ENCODE results near the gene EEIG2. TPM values are rescaled to one million over a fixed set of nuclear protein-coding genes. Genes with fewer than 3 reads are reported as not detected.

Gene EEIG2
- total RNA-seq, 1 experiment from 2014 or later: 20.2 TPM

DNA sequence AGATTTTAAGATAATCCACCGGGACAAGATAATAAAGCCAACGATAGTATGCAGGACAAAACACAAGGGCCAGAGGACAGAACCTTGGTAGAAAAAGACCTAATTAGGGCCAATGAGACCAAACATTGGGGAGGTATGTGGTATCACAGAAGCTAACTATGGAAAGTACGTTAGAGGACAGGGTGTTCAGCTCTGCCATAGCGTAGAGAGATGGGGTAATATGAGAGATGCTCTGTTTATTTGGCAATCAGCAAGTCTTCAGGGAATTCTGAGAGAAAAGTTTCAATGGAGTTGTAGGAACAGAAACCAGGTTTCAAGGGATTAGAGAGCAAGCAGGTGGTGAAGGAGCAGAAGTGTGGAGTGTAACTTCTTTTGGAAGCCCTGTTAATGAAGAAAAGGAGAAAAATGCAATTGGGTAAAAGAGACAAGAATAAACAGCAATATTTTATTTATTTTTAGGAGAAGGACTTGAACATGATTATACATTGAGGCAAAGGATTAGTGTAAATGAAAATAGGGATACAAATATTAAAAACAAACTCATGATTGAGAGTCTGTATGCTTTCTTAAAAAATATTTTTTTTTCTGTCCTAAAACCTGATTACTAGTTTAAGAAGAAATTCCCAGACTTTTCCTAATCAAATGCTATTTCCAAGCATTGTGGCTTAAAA is 24.0 kb downstream of the EEIG2 start:
- DNase-seq (ENCODE audit: low spot score): no peak

DNA sequence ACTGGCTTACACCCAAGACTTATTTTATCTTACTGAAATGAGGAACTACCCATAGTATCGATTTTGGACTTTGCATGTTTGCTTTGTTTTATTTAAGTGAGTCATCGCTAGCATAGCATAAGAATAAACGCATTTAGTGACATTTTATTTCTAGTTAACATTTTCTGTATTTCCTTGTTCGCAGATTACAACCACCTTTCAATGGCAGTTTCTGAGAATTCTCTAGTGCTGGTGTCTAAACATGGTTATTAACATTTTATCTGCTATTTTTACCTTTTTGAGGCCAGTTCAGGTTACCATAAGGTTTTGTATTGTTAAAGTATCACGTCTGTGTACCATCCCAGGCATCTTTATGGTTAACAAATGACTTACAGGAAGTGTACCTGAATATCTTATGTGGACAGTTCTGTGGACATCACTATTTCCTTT is 24.5 kb downstream of the EEIG2 start:
- DNase-seq (ENCODE audit: low spot score): no peak

DNA sequence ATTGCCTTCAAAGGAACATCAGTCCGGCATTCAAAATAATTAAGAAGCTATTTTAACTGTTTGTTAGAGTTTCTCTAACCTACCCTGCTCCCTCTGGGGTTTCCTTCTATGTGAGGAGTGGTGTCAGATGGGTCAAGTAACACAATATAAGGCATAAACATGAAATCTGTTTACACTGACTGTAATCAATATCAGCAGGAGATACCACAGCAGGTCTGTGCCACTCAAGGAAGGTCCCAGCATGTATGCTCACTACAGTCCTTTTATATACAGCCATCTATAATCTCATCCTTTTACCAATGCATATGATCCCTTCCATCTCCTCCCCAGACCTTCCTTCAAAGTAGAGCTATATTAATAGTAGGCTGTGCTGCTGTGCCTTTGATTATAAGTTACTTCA is 25.4 kb downstream of the EEIG2 start:
- no peak for DNase-seq (ENCODE audit: low spot score)

GRCh38 chr1:108590441-108590840 is 30.5 kb downstream of the EEIG2 start:
- DNase-seq (ENCODE audit: low spot score): peak; percentile 14

DNA sequence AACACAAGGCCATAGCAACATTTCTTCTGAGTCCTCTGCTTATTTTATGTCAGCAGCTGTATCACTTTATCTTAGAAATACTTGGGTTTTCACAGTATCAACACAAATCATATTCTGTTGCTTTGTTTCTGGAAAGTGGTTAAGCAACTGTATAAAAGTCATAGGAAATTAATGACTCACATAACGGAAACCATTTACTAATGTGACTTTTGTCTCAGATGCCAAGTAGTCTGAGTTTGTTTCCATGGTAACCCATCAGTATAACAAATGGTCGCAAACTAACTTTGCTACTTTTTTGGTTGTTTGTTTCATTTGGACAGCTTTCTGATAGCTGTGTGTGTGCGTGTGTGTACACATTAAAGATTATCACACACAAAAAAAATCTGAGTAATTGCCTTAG is 31.1 kb downstream of the EEIG2 start:
- peak; percentile 78 for DNase-seq (ENCODE audit: low spot score)

GRCh38 chr1:108591466-108591865 is 31.6 kb downstream of the EEIG2 start:
- no peak for DNase-seq (ENCODE audit: low spot score)

GRCh38 chr1:108592030-108592759 is 32.3 kb downstream of the EEIG2 start:
- no peak for DNase-seq (ENCODE audit: low spot score)

GRCh38 chr1:108593448-108593847 is 33.5 kb downstream of the EEIG2 start:
- no peak for DNase-seq (ENCODE audit: low spot score)

DNA sequence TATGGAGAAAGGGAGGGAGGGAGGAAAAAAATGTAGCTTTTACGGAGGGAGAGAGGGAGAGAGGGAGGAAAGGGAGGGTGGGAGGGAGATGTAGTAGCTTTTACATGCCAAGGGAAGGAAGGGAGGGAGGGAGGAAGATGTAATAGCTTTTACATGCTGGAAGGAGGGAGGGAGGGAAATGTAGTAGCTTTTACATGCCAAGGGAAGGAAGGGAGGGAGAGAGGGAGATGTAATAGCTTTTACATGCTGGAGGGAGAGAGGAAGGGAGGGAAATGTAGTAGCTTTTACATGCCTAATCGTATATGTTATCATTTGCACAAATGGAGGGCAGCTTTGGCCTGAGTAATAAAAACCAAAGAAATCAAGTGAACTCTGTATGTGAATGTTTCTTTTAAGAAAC is 35.6 kb downstream of the EEIG2 start:
- DNase-seq (ENCODE audit: low spot score): no peak

DNA sequence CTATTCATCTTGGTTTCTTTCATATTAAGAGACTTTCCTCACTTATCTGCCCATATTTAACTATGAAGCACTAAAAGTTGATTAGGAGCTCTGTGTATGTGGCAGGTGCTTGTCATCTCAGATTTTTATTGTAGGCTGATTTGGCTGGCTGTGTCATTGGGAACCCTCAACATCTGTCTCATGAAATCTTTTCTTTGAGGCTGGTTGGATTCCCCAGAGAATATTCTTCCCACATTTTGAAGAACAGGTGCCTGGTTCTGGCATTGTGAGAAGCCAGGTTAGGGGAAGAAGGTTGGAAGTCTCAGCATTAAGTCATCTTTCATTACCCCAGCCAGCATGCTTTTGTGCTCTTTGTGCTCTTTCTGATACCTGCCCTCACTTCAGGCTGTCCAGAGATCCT is 37.1 kb downstream of the EEIG2 start:
- DNase-seq (ENCODE audit: low spot score): no peak

DNA sequence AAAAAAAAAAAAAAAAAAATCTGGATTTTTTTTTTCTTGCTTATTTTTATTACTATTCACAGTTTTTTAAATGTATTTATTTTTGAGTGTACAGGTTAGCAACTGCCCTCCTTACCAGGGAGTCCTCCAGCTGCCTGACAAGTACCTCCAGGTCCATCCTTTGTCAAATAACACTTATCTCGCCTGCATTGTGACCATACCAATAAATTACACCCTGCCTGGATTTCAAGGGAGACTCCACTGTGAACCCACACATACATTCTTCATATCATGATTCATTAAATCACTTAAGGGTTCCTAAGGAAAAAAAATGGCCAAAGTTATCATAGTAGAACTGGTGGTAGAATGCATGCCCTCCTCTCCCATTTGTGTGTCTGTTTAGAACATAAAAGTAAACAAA is 38.4 kb downstream of the EEIG2 start:
- no peak for DNase-seq (ENCODE audit: low spot score)

DNA sequence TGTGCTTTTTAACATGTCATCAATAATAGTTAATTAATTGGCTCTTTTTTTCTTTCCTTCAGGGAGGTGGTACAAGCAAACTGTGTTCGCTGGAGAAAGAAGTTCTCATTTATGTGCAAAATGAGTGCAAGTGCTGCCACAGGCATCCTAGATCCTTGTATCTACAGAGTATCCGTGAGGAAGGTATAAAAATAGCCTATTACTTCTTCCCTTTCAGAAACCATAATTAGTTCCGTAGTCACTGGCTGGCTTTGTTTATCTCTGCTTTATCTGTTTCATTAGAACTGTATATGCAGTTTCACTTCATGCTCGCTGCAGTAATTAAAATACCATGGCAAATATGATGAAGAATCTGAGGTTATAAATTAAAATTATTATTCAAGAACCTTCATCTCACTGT is 40.6 kb downstream of the EEIG2 start:
- no peak for DNase-seq (ENCODE audit: low spot score)

GRCh38 chr1:108601708-108602410 is 42.0 kb downstream of the EEIG2 start:
- DNase-seq (ENCODE audit: low spot score): no peak

DNA sequence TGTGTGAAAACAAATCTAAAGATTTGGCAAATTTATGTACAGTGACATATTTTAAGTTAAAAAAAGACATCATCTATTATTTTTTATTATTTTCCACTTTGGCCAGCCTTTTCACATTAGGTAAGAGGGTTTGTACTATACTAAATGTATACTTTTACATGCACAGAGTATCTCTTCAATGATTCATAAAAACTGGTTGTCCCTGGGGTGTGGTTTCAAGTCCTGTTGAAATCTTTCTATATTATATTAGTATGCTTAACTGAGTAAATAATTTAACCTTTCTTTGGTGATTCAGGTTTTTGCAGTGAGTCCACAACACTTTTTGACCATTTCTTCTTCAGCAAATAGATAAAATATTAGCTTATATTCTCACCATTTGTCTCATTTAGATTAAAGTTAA is 45.7 kb downstream of the EEIG2 start:
- DNase-seq (ENCODE audit: low spot score): no peak

DNA sequence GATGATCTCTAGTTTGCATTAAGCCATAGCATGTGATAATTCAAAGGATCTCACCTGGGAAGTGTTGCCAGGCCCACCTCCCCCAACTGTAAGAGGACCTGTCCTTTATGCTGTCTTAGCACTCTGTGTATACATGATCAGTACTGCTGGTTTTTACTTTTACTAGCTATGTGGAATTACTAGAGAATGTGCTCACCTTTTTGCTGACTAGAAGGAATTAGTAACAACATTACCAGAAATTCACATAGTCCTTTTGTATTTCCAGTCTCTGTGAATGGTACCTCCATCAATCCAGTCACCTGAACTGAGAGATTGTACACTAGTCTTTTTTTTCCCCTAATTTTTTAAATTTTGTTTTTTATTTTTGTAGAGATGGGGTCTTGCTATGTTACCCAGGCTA is 46.6 kb downstream of the EEIG2 start:
- no peak for DNase-seq (ENCODE audit: low spot score)

DNA sequence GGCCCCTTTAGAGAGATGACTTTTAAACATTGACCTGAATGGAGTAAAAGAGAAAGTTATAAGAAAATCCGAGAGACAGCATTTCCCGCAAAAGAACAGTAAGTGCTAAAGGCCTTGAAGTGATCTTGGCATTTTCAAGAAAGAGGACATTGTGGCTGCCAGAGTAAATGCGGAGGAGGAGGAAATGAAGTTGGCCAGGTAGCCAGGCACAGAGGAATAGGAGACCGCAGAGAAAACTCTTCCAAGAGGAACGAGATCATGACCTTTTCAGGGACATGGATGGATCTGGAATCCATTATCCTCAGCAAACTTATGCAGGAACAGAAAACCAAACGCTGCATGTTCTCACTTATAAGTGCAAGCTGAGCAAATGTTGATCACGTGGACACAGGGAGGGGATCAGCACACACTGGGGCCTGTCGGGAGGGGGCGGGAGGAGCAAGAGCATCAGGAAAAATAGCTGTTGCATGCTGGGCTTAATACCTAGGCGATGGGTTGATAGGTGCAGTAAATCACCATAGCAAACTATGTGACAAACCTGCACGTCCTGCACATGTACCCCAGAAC is 49.7 kb downstream of the EEIG2 start:
- no peak for DNase-seq (ENCODE audit: low spot score)

Other genes starting within 250 kb of the EEIG2 start
- gene NBPF6, start 109.8 kb upstream of the EEIG2 start, total RNA-seq (2014; rRNA removed; shearing (Covaris generic)): not detected in 2 replicates
- not detected in 2 replicates for gene HENMT1, start 101.0 kb downstream of the EEIG2 start, total RNA-seq (2014; rRNA removed; shearing (Covaris generic))
- 13.7 and 15.2 TPM in 2 replicates for gene PRPF38B, start 132.2 kb downstream of the EEIG2 start, total RNA-seq (2014; rRNA removed; shearing (Covaris generic))
- gene FNDC7, start 152.8 kb downstream of the EEIG2 start, total RNA-seq (2014; rRNA removed; shearing (Covaris generic)): not detected in 2 replicates
- gene STXBP3, start 186.6 kb downstream of the EEIG2 start, total RNA-seq (2014; rRNA removed; shearing (Covaris generic)): 54.5 and 63.2 TPM in 2 replicates

Measured in A172 (cell line).